ENCODE results near the gene ANKRD9.
A peak's percentile ranks its signal among the peaks of the same experiment; 100 is the strongest.
"Not testable (repeated sequence)": the region's sequence is repeated elsewhere in the genome, so short reads cannot be mapped to it uniquely, and the experiment has no call there.

The ANKRD9 gene

GRCh38 chr14:102538602-102539543, 29.3 kb upstream of the ANKRD9 start:
- DNase-seq (ENCODE audit: low spot score), result no peak

- DNase-seq (ENCODE audit: low spot score), result no peak
These were observed 28.5 kb upstream of the ANKRD9 start for GRCh38 chr14:102537981-102538601.

- no peak for DNase-seq (ENCODE audit: low spot score)
These were observed 22.7 kb upstream of the ANKRD9 start for GRCh38 chr14:102532204-102532658.

GRCh38 chr14:102530828-102531478, 21.4 kb upstream of the ANKRD9 start:
- no peak for DNase-seq (ENCODE audit: low spot score)

GRCh38 chr14:102528431-102529170, 19.0 kb upstream of the ANKRD9 start:
- no peak for DNase-seq (ENCODE audit: low spot score)

- DNase-seq (ENCODE audit: low spot score), result no peak
These were observed 16.4 kb upstream of the ANKRD9 start for GRCh38 chr14:102525929-102526497.

GRCh38 chr14:102525219-102525928, 15.8 kb upstream of the ANKRD9 start:
- no peak for DNase-seq (ENCODE audit: low spot score)

GRCh38 chr14:102524451-102525218, 15.1 kb upstream of the ANKRD9 start:
- DNase-seq (ENCODE audit: low spot score), result peak; percentile 94

- no peak for DNase-seq (ENCODE audit: low spot score)
These were observed 14.2 kb upstream of the ANKRD9 start for GRCh38 chr14:102523569-102524450.

- no peak for DNase-seq (ENCODE audit: low spot score)
These were observed 13.6 kb upstream of the ANKRD9 start for GRCh38 chr14:102523200-102523568.

GRCh38 chr14:102519709-102520108, 10.1 kb upstream of the ANKRD9 start:
- not testable (repeated sequence) for DNase-seq (ENCODE audit: low spot score)

- DNase-seq (ENCODE audit: low spot score), result no peak
These were observed 8.6 kb upstream of the ANKRD9 start for GRCh38 chr14:102518063-102518648.

- no peak for DNase-seq (ENCODE audit: low spot score)
These were observed 8.0 kb upstream of the ANKRD9 start for GRCh38 chr14:102517392-102518062.

- DNase-seq (ENCODE audit: low spot score), result peak; percentile 41
These were observed 7.2 kb upstream of the ANKRD9 start for GRCh38 chr14:102516531-102517391.

GRCh38 chr14:102514987-102515733, 5.6 kb upstream of the ANKRD9 start:
- DNase-seq (ENCODE audit: low spot score), result no peak

Data from globus pallidus (tissue), 1 donor.